ENCODE measurements around the gene KIAA1217. TPM values are rescaled to one million over a fixed set of nuclear protein-coding genes. Genes with fewer than 3 reads are reported as not detected.

The KIAA1217 gene
- total RNA-seq, 1 experiment from 2014 or later: 7.8 TPM

GRCh38 chr10:24237801-24238395 is 29.0 kb downstream of the KIAA1217 start (continued):
- TF ChIP-seq REST (IDR thresholded peaks at IDR 0.05; ENCODE audit: low read depth): no peak
- no peak for TF ChIP-seq ZFX (IDR thresholded peaks at IDR 0.05)
- TF ChIP-seq TCF7L2 (IDR thresholded peaks at IDR 0.05; ENCODE audit: borderline replicate concordance, extremely low read depth, insufficient read depth, insufficient read length): no peak
- no peak for TF ChIP-seq MAX (IDR thresholded peaks at IDR 0.05)
- TF ChIP-seq POLR2A (IDR thresholded peaks at IDR 0.05; ENCODE audit: borderline replicate concordance, extremely low read depth, insufficient read depth, insufficient read length): no peak
- TF ChIP-seq RAD21 (IDR thresholded peaks at IDR 0.05; ENCODE audit: low read depth): no peak
- TF ChIP-seq FOSL1 (IDR thresholded peaks at IDR 0.05; ENCODE audit: low read depth): no peak
- no peak for TF ChIP-seq EZH2phosphoT487 (IDR thresholded peaks at IDR 0.05; ENCODE audit: borderline replicate concordance)
- no peak for TF ChIP-seq SP1 (IDR thresholded peaks at IDR 0.05; ENCODE audit: low read depth)

GRCh38 chr10:24238519-24239247 is 29.7 kb downstream of the KIAA1217 start:
- peaks cover 72% of the 10 kb centered on the region for H3K27me3 ChIP-seq (ENCODE audit: insufficient read depth, low read length)
- DNase-seq (ENCODE audit: low read depth, low spot score) (no peak), ATAC-seq (no peak)
- no peak for TF ChIP-seq ZNF274 (IDR thresholded peaks at IDR 0.05; ENCODE audit: low read depth, low read length)
- no peak for TF ChIP-seq RAD21 (IDR thresholded peaks at IDR 0.05; ENCODE audit: low read depth)
- no peak for TF ChIP-seq YY1 (IDR thresholded peaks at IDR 0.05; ENCODE audit: extremely low read depth, insufficient replicate concordance, low read depth, low read length)
- no peak for TF ChIP-seq CEBPB (IDR thresholded peaks at IDR 0.05; ENCODE audit: low read depth)
- no peak for TF ChIP-seq EGR1 (IDR thresholded peaks at IDR 0.05; ENCODE audit: low read depth)
- no peak for TF ChIP-seq POLR2AphosphoS5 (IDR thresholded peaks at IDR 0.05; ENCODE audit: low read depth, low read length)
- no peak for TF ChIP-seq MAX (IDR thresholded peaks at IDR 0.05)
- TF ChIP-seq ZBTB33 (IDR thresholded peaks at IDR 0.05; ENCODE audit: extremely low read depth, insufficient replicate concordance, low read length): no peak
- no peak for TF ChIP-seq SIN3A (IDR thresholded peaks at IDR 0.05; ENCODE audit: low read depth)
- no peak for TF ChIP-seq FOSL1 (IDR thresholded peaks at IDR 0.05; ENCODE audit: low read depth)
- no peak for TF ChIP-seq EZH2 (IDR thresholded peaks at IDR 0.05)
- no peak for TF ChIP-seq TCF7L2 (IDR thresholded peaks at IDR 0.05; ENCODE audit: borderline replicate concordance, extremely low read depth, insufficient read depth, insufficient read length)
- TF ChIP-seq ZFX (IDR thresholded peaks at IDR 0.05): no peak
- H3K36me3 ChIP-seq (ENCODE audit: control insufficient read depth in 1 of 2, insufficient read depth in 2 of 2, low read length in 2 of 2): no peaks in the 10 kb centered on the region
- no peak overlapping the region for H3K4me2 ChIP-seq (ENCODE audit: low read length)
- H3K79me2 ChIP-seq (ENCODE audit: insufficient read depth, low read length): no peaks in the 10 kb centered on the region
- RAD21 ChIA-PET (ENCODE audit: low non-redundant PET in 1 of 2, low total read pairs in 2 of 2, uncharacterized antibody in 2 of 2, unreplicated experiment in 2 of 2): no interaction called here
- H3K9me3 ChIP-seq (ENCODE audit: control insufficient read depth in 1 of 2, insufficient read depth in 1 of 2, low read depth in 1 of 2, low read length in 2 of 2): no peaks in the 10 kb centered on the region
- intact Hi-C loops (cut with micrococcal nuclease): no loop called here
- no peak overlapping the region for H3K27ac ChIP-seq (ENCODE audit: low read depth, low read length)
- BruUV-seq (replicated peaks): no TSS peak
- no peak overlapping the region for H3K9ac ChIP-seq (ENCODE audit: low read length)
- no peak overlapping the region for H3K4me3 ChIP-seq (replicated peaks in 1 of 2; ENCODE audit: low read depth in 1 of 2, low read length in 2 of 2)
- H3K9me2 ChIP-seq (ENCODE audit: insufficient read depth): no peaks in the 10 kb centered on the region
- CTCF ChIA-PET: no interaction called here
- H2AFZ ChIP-seq (ENCODE audit: low read depth, low read length, poor library complexity, severe bottlenecking): no peak overlapping the region
- H3K4me1 ChIP-seq (ENCODE audit: control insufficient read depth in 1 of 2, insufficient read depth in 2 of 2, low read length in 2 of 2): peaks cover 0 to 5% of the 10 kb centered on the region in 2 experiments; a peak in 1 of 4 replicates
- H4K20me1 ChIP-seq (ENCODE audit: insufficient read depth): no peaks in the 10 kb centered on the region
- POLR2A ChIA-PET: no interaction called here
